ENCODE data around the gene LRRC7.

- TF ChIP-seq CTCF (IDR thresholded peaks at IDR 0.05) (no peak), POLR2A (IDR thresholded peaks at IDR 0.05) (no peak)
Measured at GRCh38 chr1:70083519-70083918, 515.8 kb downstream of the LRRC7 start.
